Sigmoid colon (tissue), 4 donors: ENCODE measurements around the gene ABCB8.

ENCODE experiments used
- EP300 ChIP-seq, 4 donors: sonication (generic); formaldehyde crosslinking; IDR thresholded peaks; one replicate each; pipeline ENCODE4 v1.6.1; 2017; ENCODE audit warnings: antibody characterized with exemption in 4 of 4
- POLR2A ChIP-seq, 2 donors: fragments of 450-650 bp; IDR thresholded peaks; one replicate each; pipeline ENCODE4 v1.6.1; 2016; ENCODE audit warnings: antibody characterized with exemption in 2 of 2, mild to moderate bottlenecking in 2 of 2, moderate library complexity in 2 of 2
- TF ChIP-seq, protein P1 (sequence below), 4 experiments: fragments of 450-650 bp in 3 of 4; fragments of 200-600 bp in 1 of 4; IDR thresholded peaks; one replicate each; pipeline ENCODE4 v1.5.1; 2016 to 2019; ENCODE audit warnings: antibody characterized with exemption in 4 of 4, mild to moderate bottlenecking in 3 of 4, moderate library complexity in 2 of 4

DNA sequence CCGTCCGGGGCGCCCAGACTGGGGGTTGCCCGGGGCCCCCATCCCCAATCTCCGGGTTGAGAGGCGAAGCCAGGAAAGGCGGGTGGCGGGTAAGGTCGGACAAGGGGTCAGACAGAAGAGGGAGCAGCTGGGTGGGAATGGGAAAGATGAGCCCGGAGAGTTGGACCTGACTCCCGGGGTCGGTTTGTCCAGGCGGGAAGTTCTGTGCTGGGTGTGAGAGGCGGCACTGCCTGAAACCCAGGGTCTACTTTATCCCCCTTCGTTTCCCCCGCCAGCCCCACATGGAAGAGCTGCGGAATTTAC, 31.8 kb downstream of the ABCB8 start:
- no peak for TF ChIP-seq POLR2A (IDR thresholded peaks at IDR 0.05)
- TF ChIP-seq, protein P1, sequence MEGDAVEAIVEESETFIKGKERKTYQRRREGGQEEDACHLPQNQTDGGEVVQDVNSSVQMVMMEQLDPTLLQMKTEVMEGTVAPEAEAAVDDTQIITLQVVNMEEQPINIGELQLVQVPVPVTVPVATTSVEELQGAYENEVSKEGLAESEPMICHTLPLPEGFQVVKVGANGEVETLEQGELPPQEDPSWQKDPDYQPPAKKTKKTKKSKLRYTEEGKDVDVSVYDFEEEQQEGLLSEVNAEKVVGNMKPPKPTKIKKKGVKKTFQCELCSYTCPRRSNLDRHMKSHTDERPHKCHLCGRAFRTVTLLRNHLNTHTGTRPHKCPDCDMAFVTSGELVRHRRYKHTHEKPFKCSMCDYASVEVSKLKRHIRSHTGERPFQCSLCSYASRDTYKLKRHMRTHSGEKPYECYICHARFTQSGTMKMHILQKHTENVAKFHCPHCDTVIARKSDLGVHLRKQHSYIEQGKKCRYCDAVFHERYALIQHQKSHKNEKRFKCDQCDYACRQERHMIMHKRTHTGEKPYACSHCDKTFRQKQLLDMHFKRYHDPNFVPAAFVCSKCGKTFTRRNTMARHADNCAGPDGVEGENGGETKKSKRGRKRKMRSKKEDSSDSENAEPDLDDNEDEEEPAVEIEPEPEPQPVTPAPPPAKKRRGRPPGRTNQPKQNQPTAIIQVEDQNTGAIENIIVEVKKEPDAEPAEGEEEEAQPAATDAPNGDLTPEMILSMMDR (IDR thresholded peaks at IDR 0.05): no peak
- TF ChIP-seq EP300 (IDR thresholded peaks at IDR 0.05): no peak
